Measurements from ENCODE around the gene MYCL.
"Not testable (repeated sequence)": the region's sequence is repeated elsewhere in the genome, so short reads cannot be mapped to it uniquely, and the experiment has no call there.

The MYCL gene

DNA sequence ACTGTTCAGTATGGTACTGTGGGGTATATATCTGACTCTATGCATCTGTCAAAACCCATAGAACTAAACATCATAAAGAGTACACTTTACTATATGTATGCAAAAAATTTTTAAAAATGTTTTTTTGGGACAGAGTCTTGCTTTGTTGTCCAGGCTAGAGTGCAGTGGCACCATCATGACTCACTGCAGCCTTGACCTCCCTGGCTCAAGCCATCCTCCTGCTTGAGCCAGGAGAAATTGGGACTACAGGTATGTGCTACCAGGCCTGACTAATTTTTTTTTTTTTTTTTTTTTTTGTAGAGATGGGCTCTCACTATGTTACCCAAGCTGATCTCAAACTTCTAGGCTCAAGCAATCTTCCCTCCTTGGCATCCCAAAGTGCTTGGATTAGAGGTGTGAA is 29.9 kb downstream of the MYCL start:
- TF ChIP-seq, protein P1, sequence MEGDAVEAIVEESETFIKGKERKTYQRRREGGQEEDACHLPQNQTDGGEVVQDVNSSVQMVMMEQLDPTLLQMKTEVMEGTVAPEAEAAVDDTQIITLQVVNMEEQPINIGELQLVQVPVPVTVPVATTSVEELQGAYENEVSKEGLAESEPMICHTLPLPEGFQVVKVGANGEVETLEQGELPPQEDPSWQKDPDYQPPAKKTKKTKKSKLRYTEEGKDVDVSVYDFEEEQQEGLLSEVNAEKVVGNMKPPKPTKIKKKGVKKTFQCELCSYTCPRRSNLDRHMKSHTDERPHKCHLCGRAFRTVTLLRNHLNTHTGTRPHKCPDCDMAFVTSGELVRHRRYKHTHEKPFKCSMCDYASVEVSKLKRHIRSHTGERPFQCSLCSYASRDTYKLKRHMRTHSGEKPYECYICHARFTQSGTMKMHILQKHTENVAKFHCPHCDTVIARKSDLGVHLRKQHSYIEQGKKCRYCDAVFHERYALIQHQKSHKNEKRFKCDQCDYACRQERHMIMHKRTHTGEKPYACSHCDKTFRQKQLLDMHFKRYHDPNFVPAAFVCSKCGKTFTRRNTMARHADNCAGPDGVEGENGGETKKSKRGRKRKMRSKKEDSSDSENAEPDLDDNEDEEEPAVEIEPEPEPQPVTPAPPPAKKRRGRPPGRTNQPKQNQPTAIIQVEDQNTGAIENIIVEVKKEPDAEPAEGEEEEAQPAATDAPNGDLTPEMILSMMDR (IDR thresholded peaks at IDR 0.05; ENCODE audit: low read length, missing control alignments), result no peak
- DNase-seq (ENCODE audit: low read depth), result no peak
- H3K4me3 ChIP-seq (replicated peaks; ENCODE audit: low read depth, low read length), result no peak overlapping the region

DNA sequence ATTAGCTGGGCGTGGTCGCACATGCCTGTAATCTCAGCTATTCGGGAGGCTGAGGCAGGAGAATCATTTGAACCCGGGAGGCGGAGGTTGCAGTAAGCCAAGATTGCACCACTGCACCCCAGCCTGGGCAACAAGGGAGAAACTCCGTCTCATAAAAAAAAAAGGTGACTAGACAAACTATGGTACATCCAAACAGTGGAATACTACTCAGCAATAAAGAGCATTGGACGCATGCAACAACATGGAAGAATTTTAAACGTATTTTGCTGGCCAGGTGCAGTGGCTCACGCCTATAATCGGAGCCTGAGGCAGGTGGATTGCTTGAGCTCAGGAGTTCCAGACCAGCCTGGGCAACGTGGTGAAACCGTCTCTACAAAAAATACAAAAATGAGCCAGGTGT is 30.7 kb downstream of the MYCL start:
- DNase-seq (ENCODE audit: low read depth), result not testable (repeated sequence)

DNA sequence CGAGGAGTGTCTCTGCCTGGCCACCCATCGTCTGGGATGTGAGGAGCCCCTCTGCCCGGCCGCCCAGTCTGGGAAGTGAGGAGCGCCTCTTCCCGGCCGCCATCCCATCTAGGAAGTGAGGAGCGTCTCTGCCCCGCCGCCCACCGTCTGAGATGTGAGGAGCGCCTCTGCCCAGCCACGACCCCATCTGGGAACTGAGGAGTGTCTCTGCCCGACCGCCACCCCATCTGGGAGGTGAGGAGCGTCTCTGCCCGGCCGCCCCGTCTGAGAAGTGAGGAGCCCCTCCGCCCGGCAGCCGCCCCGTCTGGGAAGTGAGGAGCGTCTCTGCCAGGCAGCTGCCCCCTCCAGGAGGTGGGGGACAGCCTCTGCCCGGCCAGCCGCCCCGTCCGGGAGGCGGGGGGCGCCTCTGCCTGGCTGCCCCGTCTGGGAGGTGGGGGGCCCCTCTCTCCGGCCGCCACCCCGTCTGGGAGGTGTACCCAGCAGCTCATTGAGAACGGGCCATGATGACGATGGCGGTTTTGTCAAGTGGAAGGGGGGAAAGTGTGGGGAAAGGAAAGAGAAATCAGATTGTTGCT is 32.1 kb downstream of the MYCL start:
- DNase-seq (ENCODE audit: low read depth); H3K4me3 ChIP-seq (replicated peaks; ENCODE audit: low read depth, low read length): not testable (repeated sequence)

More for the DNA sequence above, 30.7 kb downstream of the MYCL start:
- H3K4me3 ChIP-seq (replicated peaks; ENCODE audit: low read depth, low read length), result not testable (repeated sequence)

DNA sequence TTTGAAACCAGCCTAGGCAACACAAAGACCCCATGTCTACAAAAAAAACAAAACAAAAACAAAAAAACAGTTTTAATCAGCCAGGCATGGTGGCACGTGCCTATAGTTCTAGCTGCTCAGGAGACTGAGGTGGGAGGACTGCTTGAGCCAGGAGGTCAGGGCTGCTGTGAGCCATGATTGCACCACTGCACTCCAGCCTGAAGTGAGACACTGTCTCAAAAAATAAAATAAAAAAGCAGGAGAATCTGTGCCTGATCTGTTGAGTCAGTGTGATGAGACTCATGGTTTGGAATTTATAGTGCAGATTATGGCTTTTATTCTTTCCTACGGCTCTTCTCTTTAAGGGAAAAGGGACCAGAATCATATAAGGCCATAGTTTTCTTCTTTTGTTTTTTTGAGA is 35.0 kb downstream of the MYCL start:
- H3K4me3 ChIP-seq (replicated peaks; ENCODE audit: low read depth, low read length), result no peak overlapping the region
- peak; percentile 74 for DNase-seq (ENCODE audit: low read depth)
- TF ChIP-seq, protein P1 (IDR thresholded peaks at IDR 0.05; ENCODE audit: low read length, missing control alignments), result no peak

DNA sequence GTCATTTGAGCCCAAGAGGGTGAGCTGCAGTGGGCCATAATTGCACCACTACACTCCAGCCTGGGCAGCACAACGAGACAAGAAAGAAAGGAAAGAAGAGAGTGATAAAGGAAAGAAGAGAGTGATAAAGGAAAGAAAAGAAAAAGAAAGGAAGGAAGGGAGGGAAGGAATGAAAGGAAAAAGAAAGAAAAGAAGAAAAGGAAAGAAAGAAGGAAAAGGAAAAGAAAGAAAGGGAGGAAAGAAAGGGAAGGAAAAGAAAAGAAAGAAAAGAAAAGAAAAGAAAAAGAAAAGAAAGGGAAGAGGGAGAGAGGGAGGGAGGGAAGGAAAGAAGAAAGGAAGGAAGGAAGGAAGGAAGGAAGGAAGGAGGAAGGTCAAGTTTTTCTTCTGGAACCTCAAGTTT is 36.0 kb downstream of the MYCL start:
- TF ChIP-seq, protein P1 (IDR thresholded peaks at IDR 0.05; ENCODE audit: low read length, missing control alignments), result no peak
- DNase-seq (ENCODE audit: low read depth), result no peak
- no peak overlapping the region for H3K4me3 ChIP-seq (replicated peaks; ENCODE audit: low read depth, low read length)

DNA sequence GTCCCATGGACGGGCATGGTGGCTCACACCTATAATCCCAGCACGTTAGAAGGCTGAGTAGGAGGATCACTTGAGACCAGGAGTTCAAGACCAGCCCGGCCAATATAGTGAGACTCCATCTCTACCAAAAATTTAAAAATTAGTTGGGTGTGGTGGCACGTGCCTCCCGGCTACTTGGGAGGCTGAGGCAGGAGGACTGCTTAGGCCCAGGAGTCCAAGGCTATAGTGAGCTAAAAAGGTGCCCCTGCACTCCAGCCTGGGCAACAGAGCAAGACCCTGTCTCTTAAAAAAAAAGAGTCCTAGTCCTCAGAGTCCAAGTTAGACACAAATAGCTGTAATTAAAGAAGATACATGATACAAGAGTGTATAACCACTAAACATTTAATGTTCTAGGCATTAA is 38.5 kb downstream of the MYCL start:
- DNase-seq (ENCODE audit: low read depth), result no peak
- TF ChIP-seq, protein P1 (IDR thresholded peaks at IDR 0.05; ENCODE audit: low read length, missing control alignments), result no peak

DNA sequence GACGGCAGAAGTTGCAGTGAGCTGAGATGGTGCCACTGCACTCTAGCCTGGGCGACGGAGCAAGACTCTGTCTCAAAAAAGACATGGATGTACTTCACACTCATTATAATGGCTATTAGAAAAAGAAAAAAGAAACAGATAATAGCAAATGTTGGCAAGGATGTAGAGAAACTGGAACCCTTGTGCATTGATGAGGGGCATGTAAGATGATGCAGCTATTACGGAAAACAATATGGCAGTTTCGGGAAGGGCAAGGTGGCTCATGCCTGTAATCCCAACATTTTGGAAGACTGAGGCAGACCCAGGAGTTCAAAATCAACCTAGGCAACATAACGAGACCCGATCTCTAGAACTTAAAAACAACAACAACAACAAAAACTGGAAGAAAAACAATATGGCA is 40.7 kb downstream of the MYCL start:
- no peak for DNase-seq (ENCODE audit: low read depth)
- no peak overlapping the region for H3K4me3 ChIP-seq (replicated peaks; ENCODE audit: low read depth, low read length)
- TF ChIP-seq, protein P1 (IDR thresholded peaks at IDR 0.05; ENCODE audit: low read length, missing control alignments), result no peak

More for the DNA sequence above, 38.5 kb downstream of the MYCL start:
- no peak overlapping the region for H3K4me3 ChIP-seq (replicated peaks; ENCODE audit: low read depth, low read length)

DNA sequence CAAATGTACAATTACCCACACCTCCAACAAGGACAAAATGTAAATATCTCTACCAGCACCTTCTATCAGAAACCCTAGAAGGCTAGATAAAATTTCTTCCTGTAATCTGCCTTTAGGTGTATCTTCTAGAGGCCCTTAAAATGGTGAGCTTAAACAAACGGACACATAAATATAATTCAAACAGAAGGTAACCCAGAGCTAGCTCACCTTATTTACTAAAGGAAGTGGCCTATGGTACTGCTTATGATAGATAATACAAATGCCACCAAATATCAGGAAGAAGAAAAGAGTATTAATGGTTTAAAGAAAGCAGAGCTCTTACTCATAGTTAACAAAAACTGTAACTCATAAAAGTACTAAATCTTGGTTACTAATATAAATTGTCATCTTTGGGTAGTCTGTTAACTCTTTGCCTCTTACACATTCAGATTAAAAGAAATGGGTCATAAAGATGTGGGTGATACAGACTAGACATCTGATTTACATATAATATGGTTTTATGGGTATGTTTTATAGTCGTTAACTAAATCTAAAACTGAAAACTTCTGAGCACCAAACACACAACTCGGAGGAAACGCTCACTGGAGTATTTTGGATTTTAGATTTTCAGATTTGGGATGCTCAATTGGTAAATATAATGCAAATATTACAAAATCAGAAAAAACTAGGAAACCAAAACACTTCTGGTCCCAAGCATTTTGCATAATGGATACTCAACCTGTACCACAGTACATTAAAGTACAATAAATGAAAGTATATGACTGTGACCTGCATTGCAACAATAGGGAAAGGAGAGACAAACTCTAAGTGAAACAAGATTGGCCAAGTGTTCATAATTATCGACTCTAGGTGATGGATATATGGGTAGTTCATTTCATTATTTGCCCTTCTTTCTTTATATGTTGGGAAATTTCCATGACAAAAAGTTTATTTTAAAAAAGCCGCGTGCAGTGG is 41.6 kb downstream of the MYCL start:
- TF ChIP-seq, protein P1 (IDR thresholded peaks at IDR 0.05; ENCODE audit: low read length, missing control alignments), result no peak
- no peak for DNase-seq (ENCODE audit: low read depth)
- no peak overlapping the region for H3K4me3 ChIP-seq (replicated peaks; ENCODE audit: low read depth, low read length)

All from fibroblast of pulmonary artery (primary cell).